K562 (cell line): ENCODE data around the gene NKX2-8. TPM values are rescaled to one million over a fixed set of nuclear protein-coding genes. Genes with fewer than 3 reads are reported as not detected.

Experiments used
- ATAC-seq: fragments of 200-7000 bp; cut with Tn5 transposase; 3 replicates; pipeline ENCODE4 v1.9.1; 2020; ENCODE audit warnings: moderate library complexity
- BruUV-seq: library from RNA; stranded (reverse); fragments of 400-500 nt; replicated peaks from 2 replicates; lab custom pipeline; 2021; lab: Mats Ljungman, UMichigan
- CTCF ChIA-PET: fragments of 300-600 bp; formaldehyde crosslinking; extraction: SDS; loops from one replicate; lab custom pipeline; 2021; ENCODE audit warnings: low intra/inter-chr PET ratio; lab: Yijun Ruan, JAX
- POLR2A ChIA-PET: fragments of 300-600, 350-650 bp; sonication (Branson Sonifier 250); formaldehyde crosslinking; extraction: SDS; loops from one replicate; lab custom pipeline; 2021; ENCODE audit warnings: antibody characterized with exemption, inconsistent platforms; lab: Yijun Ruan, JAX
- DNase-seq, 4 experiments: peaks; one replicate each; pipeline versions ENCODE4 v3.0.0 to v3.0.0-alpha.2; 2011 to 2018; ENCODE audit warnings: low spot score in 3 of 4, mixed read lengths in 3 of 4; ENCODE audit errors: extremely low read depth in 1 of 4
- FAIRE-seq: peaks from 2 replicates; lab custom pipeline; 2011; peaks lifted over from hg19 to GRCh38; lab: Jason Lieb, UNC
- H2AFZ ChIP-seq: 2 replicates; pipeline ENCODE4 v1.6.0; 2011; ENCODE audit warnings: low read depth, low read length, control low read depth, inconsistent platforms
- H3K27ac ChIP-seq: fragments of 200-600 bp; 3 replicates; pipeline ENCODE4 v1.8.0; 2011; ENCODE audit warnings: low read depth, mild to moderate bottlenecking, control low read depth, inconsistent platforms, low read length, moderate library complexity, mixed read lengths; ENCODE audit errors: extremely low read depth
- H3K27me3 ChIP-seq, 2 experiments: fragments of 300-600 bp in 1 of 2; 2 replicates in 1 of 2; 3 replicates in 1 of 2; pipeline versions ENCODE4 v1.6.0 to v1.8.0; 2011; ENCODE audit warnings: inconsistent platforms in 2 of 2, low read length in 2 of 2, mild to moderate bottlenecking in 1 of 2, mixed read lengths in 1 of 2, moderate library complexity in 1 of 2; ENCODE audit not compliant: control insufficient read depth in 2 of 2, insufficient read depth in 2 of 2
- H3K36me3 ChIP-seq: fragments of 300-600 bp; 3 replicates; pipeline ENCODE4 v1.8.0; 2011; ENCODE audit warnings: mild to moderate bottlenecking, low read length, inconsistent platforms; ENCODE audit not compliant: control insufficient read depth, insufficient read depth
- H3K4me1 ChIP-seq, 2 experiments: fragments of 200-600 bp in 1 of 2; replicated peaks in 1 of 2; 2 replicates in 1 of 2; 3 replicates in 1 of 2; pipeline versions ENCODE4 v1.5.1 to v1.8.0; 2011; ENCODE audit warnings: inconsistent platforms in 2 of 2, low read length in 2 of 2, mild to moderate bottlenecking in 1 of 2, mixed read lengths in 1 of 2, moderate library complexity in 1 of 2; ENCODE audit not compliant: control insufficient read depth in 2 of 2, insufficient read depth in 2 of 2
- H3K4me2 ChIP-seq: 2 replicates; pipeline ENCODE4 v1.6.1; 2011; ENCODE audit warnings: low read length, control low read depth, inconsistent platforms, mixed read lengths; ENCODE audit not compliant: insufficient read depth
- H3K4me3 ChIP-seq: fragments of 200-600 bp; sonication (generic), shearing (Covaris generic); 2 replicates; pipeline ENCODE4 v1.5.1; 2016; ENCODE audit warnings: control low read depth, inconsistent platforms
- H3K79me2 ChIP-seq: fragments of 200-600 bp; 3 replicates; pipeline ENCODE4 v1.8.0; 2011; ENCODE audit warnings: low read length, inconsistent platforms; ENCODE audit not compliant: control insufficient read depth, insufficient read depth
- H3K9ac ChIP-seq, 2 experiments: 2 replicates each; pipeline versions ENCODE4 v1.6.0 to v1.6.1; 2011; ENCODE audit warnings: low read depth in 2 of 2, low read length in 2 of 2, control low read depth in 1 of 2, inconsistent platforms in 1 of 2, mild to moderate bottlenecking in 1 of 2, mixed read lengths in 1 of 2; ENCODE audit not compliant: insufficient read depth in 1 of 2
- H3K9me1 ChIP-seq: one replicate; pipeline ENCODE4 v1.6.0; 2011; ENCODE audit warnings: inconsistent platforms, mild to moderate bottlenecking, low read length, moderate library complexity; ENCODE audit not compliant: control insufficient read depth, insufficient read depth
- H3K9me3 ChIP-seq: replicated peaks from 2 replicates; pipeline ENCODE4 v1.5.1; 2011; ENCODE audit warnings: low read depth, low read length, inconsistent platforms; ENCODE audit not compliant: control insufficient read depth, insufficient read depth
- H4K20me1 ChIP-seq: replicated peaks from 2 replicates; pipeline ENCODE4 v1.6.1; 2011; ENCODE audit warnings: low read length, inconsistent platforms, mixed read lengths; ENCODE audit not compliant: control insufficient read depth, insufficient read depth
- CHD1 ChIP-seq: fragments of 200-600 bp; sonication (generic); IDR thresholded peaks from one replicate; pipeline ENCODE4 v1.6.1; 2012; ENCODE audit warnings: mild to moderate bottlenecking, moderate library complexity, low read length, inconsistent platforms
- DNMT1 ChIP-seq: fragments of 450-650 bp; IDR thresholded peaks from 2 replicates; pipeline ENCODE4 v1.6.1; 2016; ENCODE audit warnings: antibody characterized with exemption, mild to moderate bottlenecking
- GATAD2A ChIP-seq: fragments of 450-650 bp; IDR thresholded peaks from 2 replicates; pipeline ENCODE4 v1.6.1; 2017
- JUN ChIP-seq, 2 experiments: sonication (generic) in 1 of 2; formaldehyde crosslinking in 1 of 2; IDR thresholded peaks; 2 replicates each; pipeline versions ENCODE4 v1.6.1 to v1.8.0; 2012 to 2022; ENCODE audit warnings: borderline replicate concordance in 2 of 2, mild to moderate bottlenecking in 2 of 2, improper control_type of control experiment in 1 of 2, low read depth in 1 of 2, low read length in 1 of 2, missing genetic modification reagents in 1 of 2
- NFE2 ChIP-seq: IDR thresholded peaks from 2 replicates; pipeline ENCODE4 v1.6.1; 2014; ENCODE audit warnings: antibody characterized with exemption, low read depth
- ZNF197 ChIP-seq: fragments of 200-800 bp; sonication (Bioruptor generic); IDR thresholded peaks from 2 replicates; pipeline ENCODE4 v1.6.1; 2016; ENCODE audit warnings: low read depth, missing genetic modification characterization, missing compliant biosample characterization
- ZNF239 ChIP-seq: fragments of 250-450 bp; sonication (Bioruptor Pico); IDR thresholded peaks from 2 replicates; pipeline ENCODE4 v1.4.0; 2020; ENCODE audit warnings: mild to moderate bottlenecking
- ZNF282 ChIP-seq: sonication (generic); formaldehyde crosslinking; IDR thresholded peaks from 2 replicates; pipeline ENCODE4 v1.8.1; 2023; ENCODE audit warnings: missing genetic modification reagents
- WGBS: fragments of 100-300 bp; shearing (Covaris generic); methylation state at CpG from one replicate; pipeline ENCODE4 v1.1.6; 2016; ENCODE audit warnings: low coverage, mixed read lengths; ENCODE audit not compliant: insufficient coverage; ENCODE audit errors: missing lambda C conversion rate; 5-methylcytosine and 5-hydroxymethylcytosine counted together
- in situ Hi-C: fragments of 300-500 bp; cut with MboI; formaldehyde crosslinking; loops from 4 replicates; pipeline ENCODE4 v1.15.0; 2018; ENCODE audit warnings: inconsistent platforms, mixed read lengths
- intact Hi-C: fragments of 100-400 bp; cut with micrococcal nuclease; formaldehyde crosslinking; loops from 2 replicates; pipeline ENCODE4 v1.14.2; 2022
- polyA plus RNA-seq, 8 experiments: library from polyadenylated mRNA; depleted of rRNA in 4 of 8; stranded (reverse) in 5 of 8; unstranded in 3 of 8; fragments of >200 nt; fragmentation: Nextera tagmentation in 2 of 8; fragmentation: Illumina TruSeq in 1 of 8; extraction: Ambion mirVana in 2 of 8; extraction: Trizol in 1 of 8; gene quantifications; 2 replicates each; pipeline versions ENCODE4 v1.2.1 to v1.2.3, GENCODE V29; 2011 to 2014; ENCODE audit warnings: inconsistent platforms in 1 of 8, missing spikeins in 1 of 8
- total RNA-seq, 7 experiments: library from RNA; depleted of rRNA in 6 of 7; stranded (reverse); fragments of >200 nt in 6 of 7; fragmentation: Illumina TruSeq in 2 of 7; extraction: Trizol in 2 of 7; gene quantifications; 2 replicates each; pipeline versions ENCODE4 v1.2.1 to v1.2.3, GENCODE V29; 2011 to 2021; ENCODE audit warnings: low replicate concordance in 1 of 7
- TF ChIP-seq, protein P1 (sequence below): sonication (generic); formaldehyde crosslinking; IDR thresholded peaks from 2 replicates; pipeline ENCODE4 v1.8.0; 2023; ENCODE audit warnings: missing genetic modification reagents, mild to moderate bottlenecking, borderline replicate concordance
- TF ChIP-seq, protein P2 (sequence below): sonication (generic); formaldehyde crosslinking; IDR thresholded peaks from 2 replicates; pipeline ENCODE4 v1.8.0; 2022; ENCODE audit warnings: mild to moderate bottlenecking, low read depth, missing genetic modification reagents

The NKX2-8 gene
- total and polyA plus RNA-seq, 9 of the 15 experiments (the other 6 are each of a cell fraction or from before 2014, with no cell fraction given): not detected

DNA sequence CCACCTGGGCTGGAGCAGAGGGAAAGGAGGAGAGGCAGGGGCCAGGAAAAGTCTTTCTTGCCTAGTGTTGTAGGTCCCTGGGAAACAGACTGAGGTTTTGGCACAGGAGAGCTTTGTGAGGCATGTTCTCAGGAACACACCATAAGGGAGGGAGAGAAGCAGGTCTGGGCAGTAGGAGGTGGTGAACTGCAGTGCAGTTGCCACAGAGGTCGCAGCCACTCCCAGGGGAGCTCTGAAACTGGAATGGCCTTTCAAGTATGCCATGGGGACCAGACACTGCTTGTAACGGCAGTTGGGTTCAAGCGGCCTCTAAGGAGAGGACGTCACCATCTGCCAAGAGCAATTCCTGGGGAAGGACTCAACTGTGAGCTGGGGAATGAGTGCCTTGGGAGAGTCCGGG, 35.4 kb upstream of the NKX2-8 start (continued):
- TF ChIP-seq, protein P1, sequence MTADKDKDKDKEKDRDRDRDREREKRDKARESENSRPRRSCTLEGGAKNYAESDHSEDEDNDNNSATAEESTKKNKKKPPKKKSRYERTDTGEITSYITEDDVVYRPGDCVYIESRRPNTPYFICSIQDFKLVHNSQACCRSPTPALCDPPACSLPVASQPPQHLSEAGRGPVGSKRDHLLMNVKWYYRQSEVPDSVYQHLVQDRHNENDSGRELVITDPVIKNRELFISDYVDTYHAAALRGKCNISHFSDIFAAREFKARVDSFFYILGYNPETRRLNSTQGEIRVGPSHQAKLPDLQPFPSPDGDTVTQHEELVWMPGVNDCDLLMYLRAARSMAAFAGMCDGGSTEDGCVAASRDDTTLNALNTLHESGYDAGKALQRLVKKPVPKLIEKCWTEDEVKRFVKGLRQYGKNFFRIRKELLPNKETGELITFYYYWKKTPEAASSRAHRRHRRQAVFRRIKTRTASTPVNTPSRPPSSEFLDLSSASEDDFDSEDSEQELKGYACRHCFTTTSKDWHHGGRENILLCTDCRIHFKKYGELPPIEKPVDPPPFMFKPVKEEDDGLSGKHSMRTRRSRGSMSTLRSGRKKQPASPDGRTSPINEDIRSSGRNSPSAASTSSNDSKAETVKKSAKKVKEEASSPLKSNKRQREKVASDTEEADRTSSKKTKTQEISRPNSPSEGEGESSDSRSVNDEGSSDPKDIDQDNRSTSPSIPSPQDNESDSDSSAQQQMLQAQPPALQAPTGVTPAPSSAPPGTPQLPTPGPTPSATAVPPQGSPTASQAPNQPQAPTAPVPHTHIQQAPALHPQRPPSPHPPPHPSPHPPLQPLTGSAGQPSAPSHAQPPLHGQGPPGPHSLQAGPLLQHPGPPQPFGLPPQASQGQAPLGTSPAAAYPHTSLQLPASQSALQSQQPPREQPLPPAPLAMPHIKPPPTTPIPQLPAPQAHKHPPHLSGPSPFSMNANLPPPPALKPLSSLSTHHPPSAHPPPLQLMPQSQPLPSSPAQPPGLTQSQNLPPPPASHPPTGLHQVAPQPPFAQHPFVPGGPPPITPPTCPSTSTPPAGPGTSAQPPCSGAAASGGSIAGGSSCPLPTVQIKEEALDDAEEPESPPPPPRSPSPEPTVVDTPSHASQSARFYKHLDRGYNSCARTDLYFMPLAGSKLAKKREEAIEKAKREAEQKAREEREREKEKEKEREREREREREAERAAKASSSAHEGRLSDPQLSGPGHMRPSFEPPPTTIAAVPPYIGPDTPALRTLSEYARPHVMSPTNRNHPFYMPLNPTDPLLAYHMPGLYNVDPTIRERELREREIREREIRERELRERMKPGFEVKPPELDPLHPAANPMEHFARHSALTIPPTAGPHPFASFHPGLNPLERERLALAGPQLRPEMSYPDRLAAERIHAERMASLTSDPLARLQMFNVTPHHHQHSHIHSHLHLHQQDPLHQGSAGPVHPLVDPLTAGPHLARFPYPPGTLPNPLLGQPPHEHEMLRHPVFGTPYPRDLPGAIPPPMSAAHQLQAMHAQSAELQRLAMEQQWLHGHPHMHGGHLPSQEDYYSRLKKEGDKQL (CRISPR knock-in tag): no peak
- TF ChIP-seq, protein P2, sequence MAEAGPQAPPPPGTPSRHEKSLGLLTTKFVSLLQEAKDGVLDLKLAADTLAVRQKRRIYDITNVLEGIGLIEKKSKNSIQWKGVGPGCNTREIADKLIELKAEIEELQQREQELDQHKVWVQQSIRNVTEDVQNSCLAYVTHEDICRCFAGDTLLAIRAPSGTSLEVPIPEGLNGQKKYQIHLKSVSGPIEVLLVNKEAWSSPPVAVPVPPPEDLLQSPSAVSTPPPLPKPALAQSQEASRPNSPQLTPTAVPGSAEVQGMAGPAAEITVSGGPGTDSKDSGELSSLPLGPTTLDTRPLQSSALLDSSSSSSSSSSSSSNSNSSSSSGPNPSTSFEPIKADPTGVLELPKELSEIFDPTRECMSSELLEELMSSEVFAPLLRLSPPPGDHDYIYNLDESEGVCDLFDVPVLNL: no peak
- TF ChIP-seq, all 486 proteins: peak for 0

DNA sequence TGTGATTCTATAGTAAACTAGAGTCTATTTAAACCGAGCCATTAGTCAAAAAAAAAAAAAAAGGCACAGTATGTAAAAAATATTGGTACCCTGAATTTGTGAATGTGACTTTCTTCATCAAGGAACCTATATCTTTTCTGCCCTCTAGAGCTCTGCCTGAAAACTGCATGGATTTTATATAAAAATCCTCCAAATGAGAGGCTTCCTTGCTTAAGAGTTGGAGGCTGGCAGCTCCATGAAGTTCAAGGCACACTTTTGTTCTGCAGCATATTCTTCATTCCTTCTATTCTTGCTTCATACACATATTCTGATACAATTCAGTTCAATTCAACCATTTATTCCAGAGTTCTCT, 23.1 kb upstream of the NKX2-8 start:
- Histone ChIP-seq H3K9ac (no peak overlapping the region), H3K79me2 (no peaks in the 10 kb centered on the region), H3K27me3 (no peaks in the 10 kb centered on the region; a peak in 2 of 5 replicates), H3K9me3 (no peaks in the 10 kb centered on the region), H4K20me1 (0 out of 2 replicates have a peak, but pooled peaks cover 4% of the 10 kb centered on the region), H3K36me3 (no peaks in the 10 kb centered on the region), H3K27ac (no peak overlapping the region), H3K4me2 (no peak overlapping the region), H3K4me1 (no peaks in the 10 kb centered on the region), H3K9me1 (no peaks in the 10 kb centered on the region), H2AFZ (no peak overlapping the region), H3K4me3 (no peak overlapping the region)
- BruUV-seq: no TSS peak
- intact Hi-C loops: loop anchor here (1.0 to 10.0 kb wide), 3 partner anchors 52 to 721 kb away; no protein-coding TSS in a partner anchor
- ChIA-PET CTCF (interaction anchor here (0.6 to 1.9 kb wide), 3 partner anchors 52 to 535 kb away, joined by 7 to 9 read pairs (median 8); no protein-coding TSS in a partner anchor), POLR2A (interaction anchor here (0.5 to 0.8 kb wide), 2 partner anchors 61 to 573 kb away, joined by 3 read pairs; no protein-coding TSS in a partner anchor)
- FAIRE-seq (no peak), ATAC-seq (no peak), DNase-seq (no peak)
- 0% methylated on average over 1 of the region's 1 CpG for WGBS
- in situ Hi-C loops: no loop called here
- TF ChIP-seq NFE2 (no peak), ZNF239 (CRISPR knock-in tag) (no peak), CHD1 (no peak), GATAD2A (no peak), ZNF282 (CRISPR knock-in tag) (no peak), ZNF197 (CRISPR knock-in tag) (no peak), JUN (IDR thresholded peaks at IDR 0.05; ENCODE audit: borderline replicate concordance, low read depth, low read length) (no peak), JUN (CRISPR knock-in tag; IDR thresholded peaks at IDR 0.05; ENCODE audit: borderline replicate concordance) (no peak), DNMT1 (no peak)
